ENCODE measurements around the gene DGKQ. TPM values are rescaled to one million over a fixed set of nuclear protein-coding genes. Genes with fewer than 3 reads are reported as not detected.
A peak's percentile ranks its signal among the peaks of the same experiment; 100 is the strongest.
"Not testable (repeated sequence)": the region's sequence is repeated elsewhere in the genome, so short reads cannot be mapped to it uniquely, and the experiment has no call there.

DGKQ gene
- total and polyA plus RNA-seq, 10 donors = 6.3 to 26.3 (median 16.1) TPM

DNA sequence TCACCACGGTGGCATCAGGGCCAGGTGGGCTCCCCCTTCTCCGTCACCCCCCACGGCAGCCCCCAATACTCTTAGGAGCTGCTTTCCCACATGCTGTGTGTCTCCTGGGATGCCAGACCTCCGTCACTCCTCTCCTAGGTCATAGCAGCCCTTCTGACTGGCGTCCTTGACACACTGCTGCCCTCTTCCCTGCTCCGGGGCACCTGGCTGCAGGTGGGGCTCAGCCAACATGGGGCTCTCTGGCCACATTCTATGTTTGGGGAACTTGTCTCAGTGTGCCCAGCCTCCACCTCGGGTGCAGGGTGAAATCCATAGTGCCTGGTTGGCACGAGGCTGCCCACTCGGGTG, 27.3 kb downstream of the DGKQ start:
- no peaks in the 10 kb centered on the region for H3K9me3 ChIP-seq
- DNase-seq = peak; percentile 51
- 75 to 84% (median 79%) methylated on average over 6 to 9 of the region's 9 CpGs for WGBS, 5 donors
- no peak overlapping the region for H3K4me3 ChIP-seq
- H3K36me3 ChIP-seq = peaks cover 0 to 19% (median 2%) of the 10 kb centered on the region in 6 donors
- H3K4me1 ChIP-seq = peaks cover 0 to 33% (median 6%) of the 10 kb centered on the region in 6 donors
- TF ChIP-seq POLR2A (IDR thresholded peaks at IDR 0.05) = no peak
- TF ChIP-seq POLR2AphosphoS5 (IDR thresholded peaks at IDR 0.05) = no peak
- TF ChIP-seq CTCF (IDR thresholded peaks at IDR 0.05 in 8 of 11, conservative IDR thresholded peaks at IDR 0.05 in 3 of 11) = no peak
- H3K27me3 ChIP-seq (replicated peaks in 1 of 7) = no peaks in the 10 kb centered on the region
- intact Hi-C loops (cut with DNase I; ENCODE audit: low total_unique reads) = no loop called here
- no peak overlapping the region for H3K27ac ChIP-seq

DNA sequence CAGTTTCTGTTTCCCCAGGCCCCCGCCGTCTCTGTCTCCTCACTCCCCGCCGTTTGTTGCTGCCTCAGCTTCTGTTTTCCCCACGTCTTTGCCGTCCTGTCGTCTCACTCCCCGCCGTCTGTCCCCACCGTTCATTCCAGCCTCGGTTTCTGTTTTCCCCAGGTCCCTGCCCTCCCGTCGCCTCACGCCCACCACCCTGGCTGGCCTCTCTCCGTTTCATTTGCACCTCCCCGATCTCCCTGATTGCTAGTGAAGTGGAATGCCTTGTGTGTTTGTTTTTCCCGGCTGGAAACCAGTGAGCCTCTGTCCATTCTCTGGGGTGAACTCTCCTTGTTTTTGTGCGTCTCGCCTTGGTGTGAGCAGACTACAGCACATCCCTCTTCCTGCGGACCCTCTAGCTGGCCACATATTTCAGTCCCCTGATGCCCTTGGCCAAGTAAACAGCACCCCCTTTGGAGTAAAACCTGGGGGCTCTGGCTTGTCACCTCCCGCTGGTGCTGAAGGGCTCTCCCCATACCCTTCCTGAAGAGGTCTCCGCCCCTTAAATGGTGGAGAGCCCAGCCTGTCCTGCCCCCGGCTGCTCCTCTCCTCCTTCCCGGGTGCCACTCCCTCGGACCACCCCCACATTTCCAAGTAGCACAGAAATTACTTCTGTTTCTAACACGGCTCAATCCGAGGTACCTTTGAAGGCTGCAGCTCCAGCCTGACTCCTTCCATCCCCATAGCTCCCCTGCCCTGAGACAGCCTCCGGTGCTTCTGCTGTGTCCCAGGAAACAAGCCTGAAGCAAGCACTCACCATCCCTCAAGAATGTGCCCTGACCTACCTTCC, 27.9 kb downstream of the DGKQ start:
- intact Hi-C loops (cut with DNase I; ENCODE audit: low total_unique reads) = no loop called here
- Histone ChIP-seq H3K4me1 (peaks cover 0 to 33% (median 6%) of the 10 kb centered on the region in 6 donors), H3K27ac (no peak overlapping the region), H3K4me3 (no peak overlapping the region), H3K9me3 (no peaks in the 10 kb centered on the region), H3K36me3 (peaks cover 0 to 17% (median 2%) of the 10 kb centered on the region in 6 donors), H3K27me3 (replicated peaks in 1 of 7) (no peaks in the 10 kb centered on the region)
- WGBS, 5 donors = 74 to 79% (median 77%) methylated on average over 28 of the region's 28 CpGs
- DNase-seq = peak; percentile 56
- TF ChIP-seq CTCF (IDR thresholded peaks at IDR 0.05 in 8 of 11, conservative IDR thresholded peaks at IDR 0.05 in 3 of 11) (no peak), POLR2A (IDR thresholded peaks at IDR 0.05) (no peak), POLR2AphosphoS5 (IDR thresholded peaks at IDR 0.05) (no peak)

DNA sequence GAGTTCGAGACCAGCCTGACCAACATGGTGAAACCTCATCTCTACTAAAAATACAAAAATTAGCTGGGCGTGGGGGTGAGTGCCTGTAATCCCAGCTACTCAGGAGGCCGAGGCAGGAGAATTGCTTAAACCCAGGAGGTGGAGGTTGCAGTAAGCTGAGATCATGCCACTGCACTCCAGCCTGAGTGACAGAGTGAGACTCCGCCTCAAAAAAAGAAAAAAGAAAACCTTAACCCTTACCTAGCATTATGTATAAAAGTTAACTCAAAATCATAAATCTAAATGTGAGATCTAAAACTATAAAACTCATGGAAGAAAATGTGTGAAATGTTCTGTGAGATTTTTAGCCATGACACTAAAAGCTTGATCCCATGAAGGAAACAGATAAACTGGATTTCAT, 33.9 kb downstream of the DGKQ start:
- H3K4me3 ChIP-seq; H3K27me3 ChIP-seq (replicated peaks in 1 of 7); H3K9me3 ChIP-seq; intact Hi-C loops (cut with DNase I; ENCODE audit: low total_unique reads); H3K27ac ChIP-seq: not testable (repeated sequence)
- peaks cover 15 to 37% (median 23%) of the 10 kb centered on the region in 6 donors for H3K4me1 ChIP-seq
- peak; percentile 2 for DNase-seq
- peaks cover 0 to 17% (median 2%) of the 10 kb centered on the region in 6 donors for H3K36me3 ChIP-seq
- 83 to 88% (median 85%) methylated on average over 4 of the region's 4 CpGs for WGBS, 5 donors

DNA sequence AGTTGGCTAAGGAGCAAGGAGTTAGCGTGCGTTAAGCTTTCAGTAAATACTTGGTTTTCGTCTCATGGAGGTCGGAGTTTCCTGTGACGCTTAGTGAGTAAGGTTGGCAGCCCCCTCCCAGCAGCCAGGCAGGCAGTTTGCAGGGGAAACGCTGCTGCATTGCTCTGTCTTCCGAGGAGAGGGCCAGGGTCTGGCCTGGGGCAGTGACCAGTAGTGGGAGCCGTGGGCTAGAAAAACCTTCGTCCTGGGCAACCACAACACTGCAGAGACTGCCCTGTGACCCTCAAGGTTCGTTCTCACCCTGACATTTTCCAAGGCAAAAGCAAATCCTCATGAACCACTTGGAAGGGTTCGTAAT, 40.7 kb downstream of the DGKQ start:
- peaks cover 40 to 93% (median 81%) of the 10 kb centered on the region in 6 donors for H3K4me1 ChIP-seq
- H3K36me3 ChIP-seq = peaks cover 0 to 14% (median 0%) of the 10 kb centered on the region in 6 donors
- no peak for DNase-seq
- TF ChIP-seq CTCF (IDR thresholded peaks at IDR 0.05 in 8 of 11, conservative IDR thresholded peaks at IDR 0.05 in 3 of 11) = no peak
- no peak for TF ChIP-seq POLR2A (IDR thresholded peaks at IDR 0.05)
- TF ChIP-seq POLR2AphosphoS5 (IDR thresholded peaks at IDR 0.05) = no peak
- H3K27me3 ChIP-seq (replicated peaks in 1 of 7) = no peaks in the 10 kb centered on the region
- H3K9me3 ChIP-seq = no peaks in the 10 kb centered on the region
- peak overlapping the region; percentile 84 to 98 (median 94) for H3K27ac ChIP-seq
- intact Hi-C loops (cut with DNase I; ENCODE audit: low total_unique reads) = loop anchor here (5.0 kb wide), 1 partner anchor 40 kb away; the partner anchor contains the start of gene DGKQ
- 4 to 6% (median 5%) methylated on average over 11 of the region's 11 CpGs for WGBS, 5 donors
- peak overlapping the region; percentile 75 to 99 (median 92) for H3K4me3 ChIP-seq

Measured in spleen (tissue), 11 donors.